KOPT-K1 (cell line): ENCODE measurements around the gene NUFIP1.

Source experiments
- H3K27ac ChIP-seq: fragments of 200-600 bp; sonication (generic); 2 replicates; pipeline ENCODE4 v1.5.1; 2016; ENCODE audit warnings: antibody characterized with exemption, mild to moderate bottlenecking, low read depth, low read length; ENCODE audit not compliant: poor library complexity, severe bottlenecking
- H3K36me3 ChIP-seq: fragments of 200-600 bp; sonication (generic); 2 replicates; pipeline ENCODE4 v1.5.1; 2017; ENCODE audit warnings: antibody characterized with exemption, mild to moderate bottlenecking, low read length, moderate library complexity; ENCODE audit not compliant: insufficient read depth
- H3K9me3 ChIP-seq: fragments of 200-600 bp; sonication (generic); 2 replicates; pipeline ENCODE4 v1.5.1; 2017; ENCODE audit warnings: antibody characterized with exemption, low read length, mild to moderate bottlenecking; ENCODE audit not compliant: insufficient read depth, poor library complexity, severe bottlenecking

NUFIP1 gene

DNA sequence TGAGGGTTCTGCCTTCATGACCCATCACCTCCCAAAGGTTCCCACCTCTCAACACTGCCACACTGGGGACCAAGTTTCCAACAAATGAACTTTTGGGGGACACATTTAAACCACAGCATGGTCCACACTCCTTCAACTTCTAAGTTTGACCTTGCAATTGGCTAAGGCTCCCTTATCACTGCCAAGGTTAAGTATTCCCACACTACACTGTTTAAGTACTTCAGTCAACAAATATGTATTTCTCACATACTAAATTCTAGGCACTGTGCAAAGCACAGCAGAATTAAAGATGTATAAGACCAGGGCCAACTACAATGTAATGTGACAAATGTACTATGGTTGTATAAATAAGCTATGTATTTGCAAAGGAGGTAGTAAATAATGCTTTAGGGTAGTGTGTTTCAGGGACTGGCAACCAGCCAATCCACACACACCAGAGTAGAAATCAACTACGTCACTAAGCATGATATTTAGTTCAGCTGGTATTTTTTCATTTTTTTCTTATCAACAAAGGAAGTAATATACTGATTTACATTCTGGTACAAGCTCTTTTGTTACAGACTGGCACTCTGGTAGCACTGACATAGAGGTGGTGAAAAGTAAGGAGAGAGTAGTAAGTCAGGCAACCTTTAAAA is 12.2 kb downstream of the NUFIP1 start:
- Histone ChIP-seq H3K27ac (no peak overlapping the region), H3K9me3 (no peaks in the 10 kb centered on the region), H3K36me3 (peaks cover 87% of the 10 kb centered on the region)

DNA sequence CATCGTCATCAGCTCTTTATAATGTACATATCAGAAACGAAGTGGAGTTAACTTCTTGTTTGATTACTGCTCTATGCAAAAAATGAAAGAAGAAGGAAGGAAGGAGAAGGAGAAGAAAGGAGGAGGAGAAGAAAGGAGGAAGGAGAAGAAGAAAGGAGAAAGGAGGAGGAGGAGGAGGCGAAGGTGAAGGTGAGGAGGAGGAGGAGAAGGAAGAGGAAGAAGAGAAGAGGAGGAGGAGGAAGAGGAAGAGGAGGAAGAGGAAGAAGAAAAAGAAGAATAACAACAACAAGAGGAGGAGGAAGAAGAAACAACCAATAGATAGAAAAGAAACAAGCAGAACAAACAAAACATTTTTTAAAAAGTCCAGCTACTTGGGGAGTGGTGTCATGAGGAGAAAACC is 13.1 kb downstream of the NUFIP1 start:
- H3K27ac ChIP-seq = no peak overlapping the region
- peaks cover 93% of the 10 kb centered on the region for H3K36me3 ChIP-seq
- H3K9me3 ChIP-seq = no peaks in the 10 kb centered on the region

DNA sequence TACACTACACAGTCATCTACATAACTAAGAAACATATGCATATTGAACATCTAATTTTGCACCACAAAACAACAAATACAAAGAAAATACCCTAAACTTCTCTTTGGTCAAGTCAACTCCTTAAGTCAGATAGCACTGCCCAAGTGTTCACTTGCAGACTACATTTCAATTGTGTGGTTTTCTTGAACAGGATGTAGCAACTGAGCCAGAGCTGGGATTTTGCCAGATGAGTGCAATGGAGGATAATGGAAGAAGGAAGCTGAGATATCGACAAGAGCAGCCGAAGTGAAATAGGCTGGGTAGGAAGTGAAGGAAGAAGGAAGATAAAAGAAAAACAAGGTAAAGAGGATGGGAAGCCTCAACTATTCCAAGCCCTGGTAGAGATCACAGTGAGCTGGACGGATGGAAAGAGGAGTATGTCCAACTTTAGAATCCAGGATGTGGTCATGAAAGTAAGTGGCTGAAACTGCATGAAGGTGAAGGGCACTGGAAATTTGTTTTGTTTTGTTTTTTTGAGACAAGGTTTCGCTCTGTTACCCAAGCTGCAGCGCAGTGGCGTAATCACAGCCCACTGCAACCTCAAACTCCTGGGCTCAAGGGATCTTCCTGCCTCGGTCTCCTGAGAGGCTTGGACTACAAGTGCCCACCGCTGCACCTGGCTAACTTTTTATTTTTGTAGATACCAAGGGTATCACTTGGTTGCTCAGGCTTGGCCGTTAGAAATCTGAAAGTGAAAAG is 15.0 kb downstream of the NUFIP1 start:
- H3K27ac ChIP-seq = no peak overlapping the region
- no peaks in the 10 kb centered on the region for H3K9me3 ChIP-seq
- H3K36me3 ChIP-seq = peaks cover 80% of the 10 kb centered on the region

DNA sequence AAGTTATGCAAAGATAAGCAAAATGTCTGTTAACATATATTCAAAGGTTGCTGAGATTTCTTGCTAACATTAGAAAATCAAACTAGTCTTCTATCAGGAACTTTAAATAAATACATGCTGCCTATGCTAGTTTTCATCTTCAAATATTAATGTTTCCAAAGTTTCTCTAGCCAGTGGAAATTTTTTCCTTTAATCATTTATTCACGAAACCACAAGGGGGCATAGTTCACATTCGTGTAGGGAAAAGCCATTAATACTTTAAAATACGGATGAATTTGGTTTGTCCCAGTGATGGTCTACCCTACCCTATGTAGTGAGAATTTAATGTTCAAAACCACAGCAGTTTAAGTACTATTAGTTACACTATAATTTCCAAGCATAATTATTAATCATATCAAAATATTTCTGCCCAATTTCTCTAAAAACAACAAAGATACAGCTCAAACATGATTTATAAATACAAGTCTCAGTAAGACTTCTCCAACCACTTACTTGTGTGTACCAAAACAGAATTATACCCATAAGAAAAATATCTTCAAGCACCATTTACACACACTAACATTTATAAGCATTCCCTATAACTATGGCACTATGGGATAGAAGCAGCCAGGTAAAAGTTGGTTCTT is 16.2 kb downstream of the NUFIP1 start:
- Histone ChIP-seq H3K27ac (no peak overlapping the region), H3K36me3 (peaks cover 80% of the 10 kb centered on the region), H3K9me3 (no peaks in the 10 kb centered on the region)

- Histone ChIP-seq H3K9me3 (no peaks in the 10 kb centered on the region), H3K36me3 (peaks cover 79% of the 10 kb centered on the region), H3K27ac (no peak overlapping the region)
Measured at GRCh38 chr13:44971656-44972595, 17.3 kb downstream of the NUFIP1 start.

- no peak overlapping the region for H3K27ac ChIP-seq
- H3K36me3 ChIP-seq = peaks cover 76% of the 10 kb centered on the region
- peaks cover 4% of the 10 kb centered on the region for H3K9me3 ChIP-seq
Measured at GRCh38 chr13:44969551-44970484, 19.5 kb downstream of the NUFIP1 start.

GRCh38 chr13:44968434-44968815 is 20.8 kb downstream of the NUFIP1 start:
- H3K36me3 ChIP-seq = peaks cover 76% of the 10 kb centered on the region
- H3K27ac ChIP-seq = no peak overlapping the region
- peaks cover 14% of the 10 kb centered on the region for H3K9me3 ChIP-seq

GRCh38 chr13:44967704-44968433 is 21.4 kb downstream of the NUFIP1 start:
- H3K9me3 ChIP-seq = peaks cover 20% of the 10 kb centered on the region
- H3K36me3 ChIP-seq = peaks cover 79% of the 10 kb centered on the region
- no peak overlapping the region for H3K27ac ChIP-seq

DNA sequence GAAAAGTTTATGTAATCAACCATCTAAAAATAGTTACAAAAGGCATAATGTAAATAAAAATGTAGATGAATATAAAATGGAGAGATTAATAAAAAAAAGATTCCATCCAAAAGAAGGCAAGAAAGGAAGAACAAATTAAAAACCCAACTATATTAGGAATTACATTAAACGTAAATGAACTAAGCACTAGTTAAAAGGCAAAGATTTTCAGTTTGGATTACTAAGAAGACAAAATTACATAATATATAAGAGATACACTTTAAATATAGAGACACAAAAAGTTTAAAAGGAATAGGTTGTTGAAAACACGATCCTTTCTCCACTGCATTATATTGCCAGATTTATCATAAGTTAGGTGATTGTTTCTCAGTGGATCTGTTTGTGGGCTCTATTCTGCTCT is 27.3 kb downstream of the NUFIP1 start:
- H3K9me3 ChIP-seq = peaks cover 34% of the 10 kb centered on the region
- H3K27ac ChIP-seq = no peak overlapping the region
- H3K36me3 ChIP-seq = peaks cover 88% of the 10 kb centered on the region

DNA sequence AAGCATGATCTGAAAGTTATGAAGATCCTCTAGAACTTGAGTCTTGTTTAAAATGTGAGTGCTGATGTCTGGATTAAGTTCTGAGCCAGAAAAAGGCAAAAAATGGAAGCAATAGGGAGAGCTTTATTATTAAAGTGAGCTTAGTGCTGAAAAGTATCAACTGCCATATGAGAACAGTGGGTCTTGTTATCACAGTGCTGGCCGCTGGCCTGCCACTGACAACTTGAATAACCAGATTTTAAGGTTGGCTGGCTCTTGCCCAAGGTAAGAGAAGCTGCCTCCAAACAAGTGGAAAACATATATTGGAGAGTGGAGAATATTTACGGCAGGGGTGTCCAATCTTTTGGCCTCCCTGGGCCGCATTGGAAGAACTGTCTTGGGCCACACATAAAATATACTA is 33.9 kb downstream of the NUFIP1 start:
- peaks cover 35% of the 10 kb centered on the region for H3K36me3 ChIP-seq
- no peaks in the 10 kb centered on the region for H3K9me3 ChIP-seq
- H3K27ac ChIP-seq = no peak overlapping the region

DNA sequence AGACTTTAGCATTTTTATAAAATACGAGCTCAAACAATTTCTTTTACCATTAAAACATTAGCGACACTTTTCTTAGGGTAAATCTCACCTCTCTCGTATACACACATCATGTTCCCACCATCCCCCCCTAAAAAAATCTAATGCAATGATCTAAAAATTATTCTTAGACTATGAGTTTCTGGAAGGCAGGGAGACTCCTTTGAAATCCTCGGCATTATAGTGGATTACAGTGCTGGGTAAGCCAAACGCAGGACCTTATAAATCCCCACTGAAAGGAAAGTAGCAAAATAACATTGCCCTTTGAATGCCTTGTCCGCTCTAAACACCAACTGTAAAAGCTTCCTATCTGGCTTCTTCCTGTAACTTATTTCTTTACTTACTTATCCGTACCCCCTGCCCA is 35.0 kb downstream of the NUFIP1 start:
- Histone ChIP-seq H3K27ac (no peak overlapping the region), H3K9me3 (no peaks in the 10 kb centered on the region), H3K36me3 (peaks cover 38% of the 10 kb centered on the region)

DNA sequence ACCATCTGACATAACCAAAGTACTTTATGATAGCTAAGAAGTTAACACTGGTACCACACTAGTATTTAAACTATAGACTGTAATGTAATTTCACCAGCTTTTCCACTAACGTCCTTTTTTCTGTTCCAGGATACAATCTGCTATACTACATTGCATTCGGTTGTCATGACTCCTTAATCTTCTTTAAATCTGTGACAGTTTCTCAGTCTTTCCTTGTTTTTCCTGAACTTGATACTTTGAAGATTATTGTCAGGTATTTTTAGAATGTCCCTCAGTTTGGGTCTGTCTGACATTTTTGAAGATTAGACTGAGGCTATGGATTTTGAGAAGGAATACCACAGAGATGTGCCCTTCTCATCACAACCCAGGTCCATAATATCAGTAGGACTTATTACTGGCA is 36.6 kb downstream of the NUFIP1 start:
- no peak overlapping the region for H3K27ac ChIP-seq
- H3K9me3 ChIP-seq = no peaks in the 10 kb centered on the region
- peaks cover 35% of the 10 kb centered on the region for H3K36me3 ChIP-seq

DNA sequence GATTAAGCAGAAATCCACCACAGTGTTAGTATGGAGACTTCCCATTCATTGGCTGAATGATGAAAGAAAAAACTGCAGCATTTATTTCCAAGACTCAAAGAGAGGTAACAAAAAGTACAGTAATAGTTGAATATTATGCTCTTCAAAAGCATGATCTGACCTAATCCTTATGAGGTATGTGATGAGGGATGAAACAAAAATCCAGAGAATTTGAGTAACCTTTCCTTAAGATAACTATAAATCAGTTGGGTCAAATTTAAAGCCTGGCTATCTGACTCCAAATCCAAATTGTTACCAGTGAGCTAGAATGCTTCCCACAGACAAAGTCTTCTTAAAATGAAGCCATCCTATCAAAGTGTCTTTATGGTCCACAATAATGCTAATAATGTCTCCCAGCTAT is 38.1 kb downstream of the NUFIP1 start:
- Histone ChIP-seq H3K36me3 (peaks cover 36% of the 10 kb centered on the region), H3K9me3 (no peaks in the 10 kb centered on the region), H3K27ac (no peak overlapping the region)
